ENCODE results near the gene ARHGAP40. TPM values are rescaled to one million over a fixed set of nuclear protein-coding genes. Genes with fewer than 3 reads are reported as not detected.

ARHGAP40 gene
- total RNA-seq, 2 experiments from 2014 or later: not detected

GRCh38 chr20:38665094-38665493 lies 63.5 kb downstream of the ARHGAP40 start:
- Mint-ChIP-seq H3K36me3 (ENCODE audit: low read depth) (no peaks in the 10 kb centered on the region), H3K27me3 (ENCODE audit: low read depth) (peaks cover 39% of the 10 kb centered on the region), H3K4me3 (no peak overlapping the region), H3K27ac (no peak overlapping the region), H3K4me1 (ENCODE audit: low read depth) (no peaks in the 10 kb centered on the region), H3K9me3 (no peaks in the 10 kb centered on the region)
- intact Hi-C loops (cut with micrococcal nuclease): no loop called here
- no peak for DNase-seq
- CTCF ChIA-PET: interaction anchor here (1.3 kb wide), 1 partner anchor 228 kb away, joined by 4 read pairs; no protein-coding TSS in a partner anchor

GRCh38 chr20:38665506-38666285 lies 64.1 kb downstream of the ARHGAP40 start:
- intact Hi-C loops (cut with micrococcal nuclease): no loop called here
- DNase-seq: no peak
- no peaks in the 10 kb centered on the region for H3K36me3 Mint-ChIP-seq (ENCODE audit: low read depth)
- H3K4me1 Mint-ChIP-seq (ENCODE audit: low read depth): no peaks in the 10 kb centered on the region
- no peak overlapping the region for H3K4me3 Mint-ChIP-seq
- peaks cover 43% of the 10 kb centered on the region for H3K27me3 Mint-ChIP-seq (ENCODE audit: low read depth)
- no peaks in the 10 kb centered on the region for H3K9me3 Mint-ChIP-seq
- no peak overlapping the region for H3K27ac Mint-ChIP-seq
- CTCF ChIA-PET: interaction anchor here (1.3 kb wide), 1 partner anchor 227 kb away, joined by 4 read pairs; no protein-coding TSS in a partner anchor

DNA sequence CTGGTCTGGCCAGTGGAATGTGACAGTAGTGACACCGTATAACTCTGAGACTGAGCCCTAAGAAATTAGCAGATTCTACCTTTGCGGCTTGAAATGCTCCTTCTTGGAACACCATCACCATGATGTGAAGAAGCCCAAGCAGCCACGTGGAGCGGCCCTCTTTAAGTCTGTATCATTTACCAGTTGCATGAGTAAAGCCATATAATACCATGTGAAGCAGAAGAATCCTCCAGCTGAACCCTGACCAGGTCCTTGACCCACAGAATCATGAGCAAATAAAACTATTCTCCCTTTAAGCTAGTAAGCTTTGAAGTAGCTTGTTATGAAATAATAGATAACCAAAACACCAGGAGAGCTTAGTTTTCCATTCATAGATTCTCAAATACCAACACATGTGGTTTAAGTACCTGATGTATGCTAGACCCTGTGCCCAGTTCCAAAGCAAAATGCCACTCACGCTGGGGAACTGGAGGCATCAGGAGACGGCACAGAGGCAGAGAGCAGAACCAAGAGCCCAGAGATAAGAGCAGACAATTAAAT lies 65.9 kb downstream of the ARHGAP40 start:
- Mint-ChIP-seq H3K36me3 (ENCODE audit: low read depth) (no peaks in the 10 kb centered on the region), H3K4me1 (ENCODE audit: low read depth) (no peaks in the 10 kb centered on the region), H3K4me3 (no peak overlapping the region), H3K9me3 (no peaks in the 10 kb centered on the region), H3K27me3 (ENCODE audit: low read depth) (peaks cover 60% of the 10 kb centered on the region), H3K27ac (no peak overlapping the region)
- intact Hi-C loops (cut with micrococcal nuclease): no loop called here
- DNase-seq: no peak
- CTCF ChIA-PET: interaction anchor here (1.4 kb wide), 1 partner anchor 18 kb away, joined by 3 read pairs; no protein-coding TSS in a partner anchor

GRCh38 chr20:38669688-38670087 lies 68.1 kb downstream of the ARHGAP40 start:
- no peaks in the 10 kb centered on the region for H3K36me3 Mint-ChIP-seq (ENCODE audit: low read depth)
- no peak overlapping the region for H3K4me3 Mint-ChIP-seq
- H3K9me3 Mint-ChIP-seq: no peaks in the 10 kb centered on the region
- H3K4me1 Mint-ChIP-seq (ENCODE audit: low read depth): peaks cover 6% of the 10 kb centered on the region
- intact Hi-C loops (cut with micrococcal nuclease): no loop called here
- DNase-seq: no peak
- CTCF ChIA-PET: no interaction called here
- H3K27me3 Mint-ChIP-seq (ENCODE audit: low read depth): peaks cover 65% of the 10 kb centered on the region
- no peak overlapping the region for H3K27ac Mint-ChIP-seq

DNA sequence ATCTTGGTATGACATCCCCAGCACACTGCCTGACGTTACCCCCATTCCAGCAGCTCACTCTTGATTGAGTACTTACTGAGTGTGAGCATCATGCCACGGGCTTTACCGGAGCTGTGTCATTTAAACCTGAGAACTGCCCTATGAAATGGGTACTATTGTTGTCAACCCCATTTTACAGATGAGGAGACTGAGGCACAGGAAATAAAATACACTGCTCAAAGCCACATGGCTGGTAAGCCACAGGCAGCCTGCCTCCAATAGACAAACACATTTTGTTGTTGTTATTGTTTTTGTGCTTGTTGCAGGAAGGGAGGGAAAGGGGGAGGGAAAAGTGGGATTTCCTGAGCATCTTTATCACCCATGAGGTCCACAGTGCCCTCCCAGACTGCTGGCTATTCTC lies 69.2 kb downstream of the ARHGAP40 start:
- intact Hi-C loops (cut with micrococcal nuclease): no loop called here
- CTCF ChIA-PET: interaction anchor here (2.3 kb wide), 1 partner anchor 11 kb away, joined by 7 read pairs; no protein-coding TSS in a partner anchor
- Mint-ChIP-seq H3K4me3 (no peak overlapping the region), H3K36me3 (ENCODE audit: low read depth) (no peaks in the 10 kb centered on the region), H3K4me1 (ENCODE audit: low read depth) (peaks cover 6% of the 10 kb centered on the region), H3K27me3 (ENCODE audit: low read depth) (peaks cover 69% of the 10 kb centered on the region), H3K9me3 (no peaks in the 10 kb centered on the region), H3K27ac (no peak overlapping the region)
- DNase-seq: no peak

DNA sequence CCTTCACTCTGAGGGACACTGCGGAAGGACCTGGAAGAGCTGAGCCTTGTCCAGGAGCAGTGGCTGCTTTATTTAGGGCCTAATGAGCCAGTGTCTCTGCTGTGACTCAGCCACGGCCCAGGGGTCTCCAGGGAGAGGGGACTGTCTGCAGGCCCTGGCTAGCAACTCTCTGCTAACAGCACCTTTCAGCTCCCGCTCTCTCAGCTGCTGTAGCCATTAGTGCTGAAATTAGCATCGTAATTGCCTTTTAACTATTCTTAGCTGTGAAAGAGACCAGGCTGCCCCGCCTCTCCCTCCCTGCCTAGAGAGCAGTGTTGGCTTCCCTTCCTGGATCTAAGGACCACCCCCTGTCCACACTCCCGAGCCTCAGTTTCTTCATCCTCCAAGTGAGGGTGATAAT lies 69.6 kb downstream of the ARHGAP40 start:
- CTCF ChIA-PET: interaction anchor here (2.3 kb wide), 1 partner anchor 12 kb away, joined by 7 read pairs; no protein-coding TSS in a partner anchor
- DNase-seq: no peak
- H3K27me3 Mint-ChIP-seq (ENCODE audit: low read depth): peaks cover 66% of the 10 kb centered on the region

DNA sequence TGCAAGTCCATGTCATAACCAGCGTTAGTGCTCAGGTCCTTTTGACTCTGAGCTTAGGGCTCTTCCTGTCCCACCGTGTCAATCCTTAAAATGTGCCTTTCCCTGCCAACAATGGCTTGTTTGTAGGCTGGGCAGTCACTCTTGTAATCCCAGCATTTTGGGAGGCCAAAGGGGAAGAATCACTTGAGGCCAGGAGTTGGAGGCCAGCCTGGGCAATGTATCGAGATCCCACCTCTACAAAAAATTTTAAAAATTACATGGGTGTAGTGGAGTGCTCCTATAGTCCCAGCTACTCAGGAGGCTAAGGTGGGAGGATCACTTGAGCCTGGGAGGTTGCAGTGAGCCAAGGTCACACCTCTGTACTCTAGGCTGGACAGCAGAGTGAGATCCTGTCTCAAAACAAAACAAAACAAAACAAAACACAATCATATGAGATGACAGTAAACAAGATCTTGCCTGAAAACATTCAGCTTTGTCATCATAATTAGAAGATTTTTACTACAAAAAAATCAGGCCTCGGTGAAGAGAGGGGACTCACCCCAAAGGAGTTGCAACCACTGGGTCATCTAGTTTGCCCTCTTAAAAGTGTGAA lies 70.2 kb downstream of the ARHGAP40 start:
- H3K4me1 Mint-ChIP-seq (ENCODE audit: low read depth): peaks cover 6% of the 10 kb centered on the region
- no peak for DNase-seq
- H3K36me3 Mint-ChIP-seq (ENCODE audit: low read depth): no peaks in the 10 kb centered on the region
- intact Hi-C loops (cut with micrococcal nuclease): no loop called here
- CTCF ChIA-PET: interaction anchor here (0.6 to 2.3 kb wide), 2 partner anchors 12 to 343 kb away, joined by 3 to 7 read pairs; no protein-coding TSS in a partner anchor
- H3K4me3 Mint-ChIP-seq: no peak overlapping the region
- no peaks in the 10 kb centered on the region for H3K9me3 Mint-ChIP-seq
- no peak overlapping the region for H3K27ac Mint-ChIP-seq
- peaks cover 66% of the 10 kb centered on the region for H3K27me3 Mint-ChIP-seq (ENCODE audit: low read depth)

More for the DNA sequence above, 69.6 kb downstream of the ARHGAP40 start:
- intact Hi-C loops (cut with micrococcal nuclease): no loop called here
- H3K27ac Mint-ChIP-seq: no peak overlapping the region
- H3K4me1 Mint-ChIP-seq (ENCODE audit: low read depth): peaks cover 6% of the 10 kb centered on the region
- H3K4me3 Mint-ChIP-seq: no peak overlapping the region
- no peaks in the 10 kb centered on the region for H3K36me3 Mint-ChIP-seq (ENCODE audit: low read depth)
- no peaks in the 10 kb centered on the region for H3K9me3 Mint-ChIP-seq

DNA sequence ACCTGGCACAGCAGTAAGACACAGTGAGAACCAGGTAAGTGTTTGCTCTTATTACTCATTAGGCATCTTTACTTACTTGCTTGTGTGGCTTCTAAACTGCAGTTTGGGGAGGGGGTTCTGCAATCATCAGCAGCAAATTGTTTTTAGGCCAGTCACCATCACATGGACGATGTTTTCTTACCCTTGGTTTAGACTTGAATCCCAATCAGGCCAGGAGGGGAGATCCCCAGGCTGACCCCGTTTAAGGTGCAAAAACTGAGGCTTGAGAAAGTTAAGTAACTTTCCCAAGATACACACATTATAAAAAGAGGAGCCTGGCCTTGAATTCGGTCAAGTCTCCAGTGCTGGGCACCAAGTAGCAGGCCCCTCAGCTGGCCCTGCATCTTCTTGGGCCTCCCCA lies 70.9 kb downstream of the ARHGAP40 start:
- peaks cover 6% of the 10 kb centered on the region for H3K4me1 Mint-ChIP-seq (ENCODE audit: low read depth)
- DNase-seq: no peak
- CTCF ChIA-PET: interaction anchor here (1.5 to 2.3 kb wide), 2 partner anchors 13 to 23 kb away, joined by 4 to 7 read pairs; no protein-coding TSS in a partner anchor

DNA sequence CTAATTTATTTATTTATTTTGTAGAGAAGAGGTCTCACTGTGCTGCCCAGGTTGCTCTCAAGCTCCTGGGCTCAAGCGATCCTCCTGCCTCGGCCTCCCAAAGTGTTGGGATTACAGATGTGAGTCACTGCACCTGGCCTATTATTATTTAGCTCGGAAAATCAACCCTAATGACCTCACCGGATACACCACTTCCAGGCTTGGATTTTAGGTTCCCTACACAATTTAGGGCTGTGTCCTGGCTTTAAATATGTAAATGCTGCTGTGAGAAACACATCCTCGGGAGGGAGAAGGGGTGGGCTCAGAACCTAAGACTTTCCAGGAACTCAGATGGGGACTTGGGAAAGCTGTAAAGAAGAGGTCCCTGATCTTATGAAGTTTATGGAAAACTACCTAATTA lies 71.7 kb downstream of the ARHGAP40 start:
- no peak overlapping the region for H3K27ac Mint-ChIP-seq

More for the DNA sequence above, 70.9 kb downstream of the ARHGAP40 start:
- Mint-ChIP-seq H3K36me3 (ENCODE audit: low read depth) (no peaks in the 10 kb centered on the region), H3K9me3 (no peaks in the 10 kb centered on the region), H3K4me3 (no peak overlapping the region), H3K27me3 (ENCODE audit: low read depth) (peaks cover 63% of the 10 kb centered on the region), H3K27ac (no peak overlapping the region)
- intact Hi-C loops (cut with micrococcal nuclease): no loop called here

GRCh38 chr20:38673725-38674091 lies 72.1 kb downstream of the ARHGAP40 start:
- no peak overlapping the region for H3K27ac Mint-ChIP-seq
- intact Hi-C loops (cut with micrococcal nuclease): no loop called here
- no peak for DNase-seq

More for the DNA sequence above, 71.7 kb downstream of the ARHGAP40 start:
- Mint-ChIP-seq H3K4me1 (ENCODE audit: low read depth) (peaks cover 6% of the 10 kb centered on the region), H3K9me3 (no peaks in the 10 kb centered on the region), H3K36me3 (ENCODE audit: low read depth) (no peaks in the 10 kb centered on the region), H3K27me3 (ENCODE audit: low read depth) (peaks cover 57% of the 10 kb centered on the region), H3K4me3 (peak overlapping the region; percentile 78)
- CTCF ChIA-PET: interaction anchor here (1.5 kb wide), 1 partner anchor 24 kb away, joined by 4 read pairs; no protein-coding TSS in a partner anchor
- intact Hi-C loops (cut with micrococcal nuclease): no loop called here
- DNase-seq: no peak

DNA sequence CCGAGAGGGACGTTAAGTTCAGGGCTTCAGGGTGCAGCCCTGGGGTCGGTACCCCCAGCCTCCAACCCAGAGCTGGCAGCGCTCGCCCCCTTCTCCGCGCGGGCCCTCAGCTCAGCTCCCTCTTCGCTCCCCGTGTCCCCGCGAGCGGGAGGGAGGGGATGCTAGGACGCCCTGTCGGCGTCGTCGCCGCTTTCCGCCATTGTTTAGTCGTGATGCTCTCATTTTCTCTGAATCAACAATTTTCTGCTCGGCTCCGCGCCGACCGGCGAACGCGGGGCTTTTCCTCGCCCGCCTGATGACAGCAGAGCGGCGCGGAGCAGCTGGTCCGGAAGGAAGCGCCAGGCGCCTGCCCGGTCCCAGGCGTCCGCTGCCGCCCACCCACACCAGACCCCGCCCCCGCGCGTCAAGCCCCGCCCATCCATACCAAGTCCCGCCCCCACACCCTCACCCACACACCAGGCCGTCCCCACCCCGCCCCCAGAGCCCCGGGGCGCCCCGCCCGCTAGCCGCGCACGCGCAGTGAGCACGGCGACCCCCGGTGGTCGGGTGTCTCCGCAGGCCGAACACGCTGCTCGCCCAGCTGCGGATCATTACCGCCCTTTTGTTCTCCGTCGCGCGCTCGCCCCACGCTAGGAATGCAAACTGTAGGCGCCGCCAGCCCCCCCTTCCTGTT lies 72.6 kb downstream of the ARHGAP40 start:
- Mint-ChIP-seq H3K9me3 (no peaks in the 10 kb centered on the region), H3K27ac (no peak overlapping the region), H3K36me3 (ENCODE audit: low read depth) (no peaks in the 10 kb centered on the region), H3K4me1 (ENCODE audit: low read depth) (peaks cover 6% of the 10 kb centered on the region), H3K4me3 (peak overlapping the region; percentile 78), H3K27me3 (ENCODE audit: low read depth) (peaks cover 54% of the 10 kb centered on the region)
- DNase-seq: peak; percentile 73
- CTCF ChIA-PET: interaction anchor here (0.5 to 1.5 kb wide), 2 partner anchors 24 to 1744 kb away, joined by 3 to 4 read pairs; no protein-coding TSS in a partner anchor
- intact Hi-C loops (cut with micrococcal nuclease): no loop called here

More at GRCh38 chr20:38673725-38674091, 72.1 kb downstream of the ARHGAP40 start:
- Mint-ChIP-seq H3K27me3 (ENCODE audit: low read depth) (peaks cover 59% of the 10 kb centered on the region), H3K9me3 (no peaks in the 10 kb centered on the region), H3K36me3 (ENCODE audit: low read depth) (no peaks in the 10 kb centered on the region), H3K4me3 (peak overlapping the region; percentile 78), H3K4me1 (ENCODE audit: low read depth) (peaks cover 6% of the 10 kb centered on the region)
- CTCF ChIA-PET: interaction anchor here (1.5 kb wide), 1 partner anchor 24 kb away, joined by 4 read pairs; no protein-coding TSS in a partner anchor

DNA sequence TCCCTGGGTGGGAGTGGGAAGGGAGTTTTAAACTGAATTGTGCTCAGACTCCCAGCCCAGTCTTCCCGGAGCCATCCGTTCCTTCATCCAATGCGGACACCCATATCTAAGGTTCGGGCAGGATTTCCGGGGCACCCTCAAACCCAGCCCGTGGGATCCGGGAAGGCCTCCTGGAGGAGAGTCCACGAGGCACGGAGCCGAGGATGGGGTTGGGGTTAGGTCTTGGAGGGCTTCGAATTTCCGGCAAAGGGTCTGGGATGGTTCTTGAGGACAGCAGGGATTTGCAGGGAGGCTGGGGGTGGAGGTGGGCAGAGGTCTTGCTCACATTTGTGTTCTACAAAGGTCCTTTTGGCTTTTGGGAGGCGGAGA lies 73.1 kb downstream of the ARHGAP40 start:
- H3K4me3 Mint-ChIP-seq: peak overlapping the region; percentile 59
- no peak for DNase-seq
- no peaks in the 10 kb centered on the region for H3K36me3 Mint-ChIP-seq (ENCODE audit: low read depth)
- CTCF ChIA-PET: no interaction called here
- H3K27me3 Mint-ChIP-seq (ENCODE audit: low read depth): peaks cover 50% of the 10 kb centered on the region
- intact Hi-C loops (cut with micrococcal nuclease): no loop called here
- H3K27ac Mint-ChIP-seq: no peak overlapping the region
- peaks cover 6% of the 10 kb centered on the region for H3K4me1 Mint-ChIP-seq (ENCODE audit: low read depth)
- no peaks in the 10 kb centered on the region for H3K9me3 Mint-ChIP-seq

All from activated naive CD4-positive, alpha-beta T cell treated with anti-CD3 and anti-CD28 coated beads for 36 hours (primary cell).